ENCODE data around the gene RPTOR. TPM values are rescaled to one million over a fixed set of nuclear protein-coding genes. Genes with fewer than 3 reads are reported as not detected.

Gene RPTOR
- total and polyA plus RNA-seq, 10 of the 15 experiments (the other 5 are each of a cell fraction or from before 2014, with no cell fraction given) = 0.18 to 32.1 (median 7.8) TPM

- TF ChIP-seq, protein P1, sequence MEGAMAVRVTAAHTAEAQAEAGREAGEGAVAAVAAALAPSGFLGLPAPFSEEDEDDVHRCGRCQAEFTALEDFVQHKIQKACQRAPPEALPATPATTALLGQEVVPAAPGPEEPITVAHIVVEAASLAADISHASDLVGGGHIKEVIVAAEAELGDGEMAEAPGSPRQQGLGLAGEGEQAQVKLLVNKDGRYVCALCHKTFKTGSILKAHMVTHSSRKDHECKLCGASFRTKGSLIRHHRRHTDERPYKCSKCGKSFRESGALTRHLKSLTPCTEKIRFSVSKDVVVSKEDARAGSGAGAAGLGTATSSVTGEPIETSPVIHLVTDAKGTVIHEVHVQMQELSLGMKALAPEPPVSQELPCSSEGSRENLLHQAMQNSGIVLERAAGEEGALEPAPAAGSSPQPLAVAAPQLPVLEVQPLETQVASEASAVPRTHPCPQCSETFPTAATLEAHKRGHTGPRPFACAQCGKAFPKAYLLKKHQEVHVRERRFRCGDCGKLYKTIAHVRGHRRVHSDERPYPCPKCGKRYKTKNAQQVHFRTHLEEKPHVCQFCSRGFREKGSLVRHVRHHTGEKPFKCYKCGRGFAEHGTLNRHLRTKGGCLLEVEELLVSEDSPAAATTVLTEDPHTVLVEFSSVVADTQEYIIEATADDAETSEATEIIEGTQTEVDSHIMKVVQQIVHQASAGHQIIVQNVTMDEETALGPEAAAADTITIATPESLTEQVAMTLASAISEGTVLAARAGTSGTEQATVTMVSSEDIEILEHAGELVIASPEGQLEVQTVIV (IDR thresholded peaks at IDR 0.05; ENCODE audit: borderline replicate concordance, partially characterized antibody) = no peak
- TF ChIP-seq SMARCA5 (IDR thresholded peaks at IDR 0.05) (no peak), ZBED1 (IDR thresholded peaks at IDR 0.05; ENCODE audit: borderline replicate concordance) (no peak), EGR1 (IDR thresholded peaks at IDR 0.05; ENCODE audit: borderline replicate concordance in 1 of 2, low read depth in 2 of 2, low read length in 2 of 2) (no peak), MLLT1 (IDR thresholded peaks at IDR 0.05) (no peak), SUPT20H (IDR thresholded peaks at IDR 0.05; ENCODE audit: borderline replicate concordance, control insufficient read depth, low read depth, low read length) (no peak)
Measured at GRCh38 chr17:80601146-80601545, 56.5 kb downstream of the RPTOR start (continued).

- Histone ChIP-seq H3K27ac (ENCODE audit: control insufficient read depth, insufficient read depth) (no peak overlapping the region), H3K79me2 (ENCODE audit: control insufficient read depth, insufficient read depth, low read length) (peaks cover 36% of the 10 kb centered on the region), H3K27me3 (replicated peaks in 1 of 2; ENCODE audit: control insufficient read depth in 2 of 2, insufficient read depth in 2 of 2, low read length in 1 of 2) (no peaks in the 10 kb centered on the region), H3K9ac (ENCODE audit: control insufficient read depth, insufficient read depth, low read length) (no peak overlapping the region), H3K36me3 (ENCODE audit: control insufficient read depth in 2 of 2, insufficient read depth in 2 of 2, low read length in 1 of 2) (peaks cover 0 to 2% of the 10 kb centered on the region in 2 experiments; a peak in 2 of 4 replicates), H4K20me1 (ENCODE audit: control insufficient read depth, insufficient read depth) (no peaks in the 10 kb centered on the region; the same call in 1 of the 2 replicates), H3K4me1 (ENCODE audit: control insufficient read depth, insufficient read depth, low read length) (peaks cover 28% of the 10 kb centered on the region), H3K9me3 (replicated peaks; ENCODE audit: control insufficient read depth, insufficient read depth, low read length) (no peaks in the 10 kb centered on the region; the same call in 2 of the 3 replicates), H2AFZ (ENCODE audit: control insufficient read depth, low read depth, low read length) (no peak overlapping the region), H3K4me2 (ENCODE audit: control insufficient read depth, insufficient read depth) (no peak overlapping the region), H3K4me3 (no peak overlapping the region)
- CTCF ChIA-PET = no interaction called here
- 98% methylated on average over 10 of the region's 10 CpGs for WGBS (ENCODE audit: insufficient coverage, insufficient replicate concordance, low lambda C conversion rate, missing lambda C conversion rate)
- in situ Hi-C loops (cut with MboI) = no loop called here
- BruUV-seq (replicated peaks) = no TSS peak
- intact Hi-C loops (cut with micrococcal nuclease; ENCODE audit: unreplicated experiment) = no loop called here
- FAIRE-seq (no peak), DNase-seq (ENCODE audit: low read depth, low spot score) (no peak), ATAC-seq (no peak)
- RAD21 ChIA-PET (ENCODE audit: unreplicated experiment) = no interaction called here
- SMC1A ChIA-PET (ENCODE audit: uncharacterized antibody, unreplicated experiment) = no interaction called here
- POLR2A ChIA-PET = no interaction called here
- TF ChIP-seq SMAD5 (IDR thresholded peaks at IDR 0.05; ENCODE audit: low read depth) (no peak), ESRRA (IDR thresholded peaks at IDR 0.05; ENCODE audit: low read length) (no peak), POLR2A (IDR thresholded peaks at IDR 0.05; ENCODE audit: low read depth, low read length) (no peak), NRF1 (conservative IDR thresholded peaks at IDR 0.05; ENCODE audit: low read depth, low read length) (no peak), BCLAF1 (IDR thresholded peaks at IDR 0.05) (no peak), REST (IDR thresholded peaks at IDR 0.05; ENCODE audit: low read depth, low read length) (no peak), CREM (IDR thresholded peaks at IDR 0.05; ENCODE audit: low read depth) (no peak), HDAC6 (IDR thresholded peaks at IDR 0.05; ENCODE audit: unreplicated experiment) (no peak)
Measured at GRCh38 chr17:80603396-80603795, 58.8 kb downstream of the RPTOR start.
